Lower leg skin (tissue), 3 donors: ENCODE measurements around the gene FABP1.

ENCODE experiments used
- POLR2A ChIP-seq, 2 donors: fragments of 450-650 bp; IDR thresholded peaks; one replicate each; pipeline ENCODE4 v1.6.1; 2016 to 2017; ENCODE audit warnings: antibody characterized with exemption in 2 of 2, mild to moderate bottlenecking in 1 of 2, moderate library complexity in 1 of 2
- TF ChIP-seq, protein P1 (sequence below), 3 donors: fragments of 450-650 bp; IDR thresholded peaks; one replicate each; pipeline ENCODE4 v1.5.1; 2016; ENCODE audit warnings: antibody characterized with exemption in 3 of 3, mild to moderate bottlenecking in 3 of 3, moderate library complexity in 2 of 3

DNA sequence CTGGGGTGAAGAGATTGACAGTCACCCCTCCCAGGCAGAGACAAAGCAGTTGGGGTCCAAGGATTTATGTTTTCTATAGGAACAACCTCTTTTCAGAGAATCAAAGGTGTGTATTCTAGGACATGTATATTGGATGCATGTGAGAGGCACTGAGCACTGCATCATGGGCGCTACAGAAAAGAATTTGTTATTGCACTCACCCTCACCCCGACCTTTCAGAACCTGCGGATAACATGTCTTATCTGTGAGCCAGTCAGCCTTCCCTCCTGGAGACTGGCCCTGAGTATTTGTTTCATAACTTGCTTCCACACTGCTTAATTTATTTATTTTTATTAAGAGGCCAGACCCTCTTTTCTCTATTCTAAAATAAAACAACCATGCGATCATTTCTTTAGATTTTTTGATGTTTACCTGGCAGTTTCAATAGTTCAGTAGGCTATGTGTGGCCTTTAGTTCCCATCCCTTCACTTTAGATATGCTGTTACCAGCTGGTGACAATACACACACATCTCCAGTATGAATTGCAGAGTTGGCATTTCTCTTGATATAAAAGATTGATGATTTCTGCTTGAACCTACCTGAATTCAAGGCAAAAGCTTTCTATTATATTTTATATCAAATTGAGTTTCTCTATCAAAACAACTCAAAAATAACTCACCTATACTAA is 29.8 kb downstream of the FABP1 start:
- TF ChIP-seq, protein P1, sequence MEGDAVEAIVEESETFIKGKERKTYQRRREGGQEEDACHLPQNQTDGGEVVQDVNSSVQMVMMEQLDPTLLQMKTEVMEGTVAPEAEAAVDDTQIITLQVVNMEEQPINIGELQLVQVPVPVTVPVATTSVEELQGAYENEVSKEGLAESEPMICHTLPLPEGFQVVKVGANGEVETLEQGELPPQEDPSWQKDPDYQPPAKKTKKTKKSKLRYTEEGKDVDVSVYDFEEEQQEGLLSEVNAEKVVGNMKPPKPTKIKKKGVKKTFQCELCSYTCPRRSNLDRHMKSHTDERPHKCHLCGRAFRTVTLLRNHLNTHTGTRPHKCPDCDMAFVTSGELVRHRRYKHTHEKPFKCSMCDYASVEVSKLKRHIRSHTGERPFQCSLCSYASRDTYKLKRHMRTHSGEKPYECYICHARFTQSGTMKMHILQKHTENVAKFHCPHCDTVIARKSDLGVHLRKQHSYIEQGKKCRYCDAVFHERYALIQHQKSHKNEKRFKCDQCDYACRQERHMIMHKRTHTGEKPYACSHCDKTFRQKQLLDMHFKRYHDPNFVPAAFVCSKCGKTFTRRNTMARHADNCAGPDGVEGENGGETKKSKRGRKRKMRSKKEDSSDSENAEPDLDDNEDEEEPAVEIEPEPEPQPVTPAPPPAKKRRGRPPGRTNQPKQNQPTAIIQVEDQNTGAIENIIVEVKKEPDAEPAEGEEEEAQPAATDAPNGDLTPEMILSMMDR (IDR thresholded peaks at IDR 0.05) = no peak
- TF ChIP-seq POLR2A (IDR thresholded peaks at IDR 0.05) = no peak
